ENCODE measurements around the gene SYNGR3. TPM values are rescaled to one million over a fixed set of nuclear protein-coding genes. Genes with fewer than 3 reads are reported as not detected.

SYNGR3 gene
- total RNA-seq, 1 experiment from 2014 or later, result 11.9 TPM

DNA sequence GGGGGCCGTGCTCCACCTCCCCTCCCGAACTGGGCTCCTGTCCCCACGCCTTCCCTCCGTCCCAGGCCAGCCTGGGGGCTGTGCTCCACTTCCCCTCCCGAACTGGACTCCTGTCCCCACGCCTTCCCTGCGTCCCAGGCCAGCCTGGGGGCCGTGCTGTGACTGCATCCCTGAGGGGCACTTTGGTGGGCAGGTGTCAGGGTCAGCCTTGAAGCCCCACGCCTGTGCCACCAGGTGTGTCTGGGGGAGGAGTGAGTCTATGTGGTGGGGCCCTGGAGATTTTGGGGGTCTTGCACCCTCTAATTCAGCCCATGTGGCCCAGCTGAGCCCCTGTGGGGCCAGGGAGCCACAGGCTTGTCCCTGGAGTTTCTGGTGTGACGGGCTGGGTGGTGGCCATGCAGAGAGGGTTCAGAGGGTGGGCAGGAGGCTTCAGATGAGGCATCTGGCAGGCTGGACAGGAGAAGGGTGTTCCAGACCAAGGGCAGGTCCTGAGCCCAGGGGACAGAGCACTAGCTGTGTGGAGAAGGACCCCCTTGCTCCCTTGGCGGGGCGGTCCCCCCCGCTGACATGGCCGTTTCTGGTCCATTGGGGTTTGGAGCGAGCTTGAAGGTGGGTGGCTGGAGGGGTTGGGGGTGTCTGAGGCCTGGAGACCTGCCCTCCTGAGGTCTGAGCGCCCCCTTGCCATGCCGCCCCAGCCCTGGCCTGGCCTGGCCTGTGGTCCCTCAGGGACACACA, 45.1 kb downstream of the SYNGR3 start:
- Histone ChIP-seq H4K5ac (ENCODE audit: insufficient read length, low read depth, low read length) (no peak overlapping the region), H3K27me3 (ENCODE audit: insufficient read depth, low read length) (no peaks in the 10 kb centered on the region), H3K9me3 (ENCODE audit: control insufficient read depth, low read depth, low read length) (no peaks in the 10 kb centered on the region), H3K9ac (ENCODE audit: extremely low read depth, insufficient read length, low read length) (no peak overlapping the region), H2BK120ac (ENCODE audit: low read depth, low read length, poor library complexity, severe bottlenecking) (no peak overlapping the region), H3K4me1 (ENCODE audit: insufficient read depth, low read length) (no peaks in the 10 kb centered on the region), H3K18ac (ENCODE audit: insufficient read length, low read depth, low read length) (no peak overlapping the region), H3K27ac (ENCODE audit: insufficient read length, low read depth, low read length) (no peak overlapping the region), H3K4ac (ENCODE audit: low read depth, low read length) (no peak overlapping the region), H2AFZ (ENCODE audit: low read length) (no peak overlapping the region), H4K91ac (ENCODE audit: insufficient read length, low read depth, low read length) (no peak overlapping the region), H2BK12ac (ENCODE audit: insufficient read length, low read depth, low read length) (no peak overlapping the region), H2BK20ac (ENCODE audit: low read depth, low read length, poor library complexity, severe bottlenecking) (no peak overlapping the region), H2AK5ac (ENCODE audit: insufficient read length, low read length) (no peak overlapping the region), H3K79me2 (ENCODE audit: insufficient read depth, low read length) (no peaks in the 10 kb centered on the region), H3K23me2 (ENCODE audit: insufficient read length, low read depth, low read length, poor library complexity, severe bottlenecking) (no peaks in the 10 kb centered on the region), H3T11ph (ENCODE audit: low read length) (no peak overlapping the region), H3K79me1 (ENCODE audit: insufficient read depth, low read depth, low read length, poor library complexity, severe bottlenecking) (no peaks in the 10 kb centered on the region), H3K4me2 (ENCODE audit: insufficient read depth, insufficient read length, low read length) (no peak overlapping the region), H2BK5ac (ENCODE audit: insufficient read length, low read length) (no peak overlapping the region), H4K20me1 (ENCODE audit: control insufficient read depth, insufficient read depth, insufficient read length) (no peaks in the 10 kb centered on the region), H3K23ac (ENCODE audit: insufficient read length, low read depth, low read length) (no peak overlapping the region), H2BK15ac (ENCODE audit: low read depth, low read length) (no peak overlapping the region), H3K14ac (ENCODE audit: insufficient read depth, low read length) (no peak overlapping the region), H4K8ac (replicated peaks; ENCODE audit: insufficient read length, low read depth, low read length) (no peak overlapping the region), H3K56ac (ENCODE audit: insufficient read length, low read depth, low read length) (no peak overlapping the region)
- TF ChIP-seq, protein P1, sequence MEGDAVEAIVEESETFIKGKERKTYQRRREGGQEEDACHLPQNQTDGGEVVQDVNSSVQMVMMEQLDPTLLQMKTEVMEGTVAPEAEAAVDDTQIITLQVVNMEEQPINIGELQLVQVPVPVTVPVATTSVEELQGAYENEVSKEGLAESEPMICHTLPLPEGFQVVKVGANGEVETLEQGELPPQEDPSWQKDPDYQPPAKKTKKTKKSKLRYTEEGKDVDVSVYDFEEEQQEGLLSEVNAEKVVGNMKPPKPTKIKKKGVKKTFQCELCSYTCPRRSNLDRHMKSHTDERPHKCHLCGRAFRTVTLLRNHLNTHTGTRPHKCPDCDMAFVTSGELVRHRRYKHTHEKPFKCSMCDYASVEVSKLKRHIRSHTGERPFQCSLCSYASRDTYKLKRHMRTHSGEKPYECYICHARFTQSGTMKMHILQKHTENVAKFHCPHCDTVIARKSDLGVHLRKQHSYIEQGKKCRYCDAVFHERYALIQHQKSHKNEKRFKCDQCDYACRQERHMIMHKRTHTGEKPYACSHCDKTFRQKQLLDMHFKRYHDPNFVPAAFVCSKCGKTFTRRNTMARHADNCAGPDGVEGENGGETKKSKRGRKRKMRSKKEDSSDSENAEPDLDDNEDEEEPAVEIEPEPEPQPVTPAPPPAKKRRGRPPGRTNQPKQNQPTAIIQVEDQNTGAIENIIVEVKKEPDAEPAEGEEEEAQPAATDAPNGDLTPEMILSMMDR (conservative IDR thresholded peaks at IDR 0.05), result no peak
- Mint-ChIP-seq H3K4me1 (peaks cover 7 to 9% of the 10 kb centered on the region in 2 experiments), H3K4me3 (no peak overlapping the region), H3K27ac (peak overlapping the region in 1 of 3 experiments; percentile 47; a peak in 2 of 7 replicates), H3K27me3 (ENCODE audit: low read depth) (no peaks in the 10 kb centered on the region), H3K36me3 (ENCODE audit: insufficient read depth in 1 of 3, low read depth in 3 of 3) (no peaks in the 10 kb centered on the region; a peak in 2 of 7 replicates), H3K9me3 (no peaks in the 10 kb centered on the region)
- no peak for DNase-seq
- no CpG with 5 or more reads among the region's 17 CpGs for WGBS (ENCODE audit: extremely low coverage, insufficient read length, low lambda C conversion rate)
